Measurements from ENCODE around the gene TTN. TPM values are rescaled to one million over a fixed set of nuclear protein-coding genes. Genes with fewer than 3 reads are reported as not detected.

TTN gene
- total and polyA plus RNA-seq, 4 donors = 0.01 to 3.0 (median 0.80) TPM

DNA sequence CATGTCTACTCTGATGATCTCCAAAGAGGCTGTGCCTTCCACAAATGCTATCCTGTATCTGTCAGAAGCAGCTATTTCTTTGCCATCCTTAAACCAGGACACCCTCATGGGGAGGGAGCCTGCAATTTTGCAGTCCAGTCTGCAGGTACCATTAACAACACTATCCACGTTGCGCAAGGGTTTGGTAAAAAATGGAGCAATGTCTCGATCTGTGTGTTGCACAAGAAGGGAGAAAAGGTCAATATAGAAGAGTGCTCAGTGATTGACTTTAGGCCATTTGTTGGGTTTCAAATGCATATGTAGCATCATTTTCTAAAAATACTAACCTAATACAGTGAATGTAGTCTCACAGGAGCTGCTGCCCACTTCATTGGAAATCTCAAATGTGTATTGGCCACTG is 74.3 kb downstream of the TTN start:
- H3K36me3 ChIP-seq (ENCODE audit: control insufficient read depth in 4 of 4, insufficient read depth in 3 of 4, low read depth in 1 of 4, low read length in 3 of 4) = no peaks in the 10 kb centered on the region
- peaks cover 0 to 8% (median 0%) of the 10 kb centered on the region in 4 donors for H3K27me3 ChIP-seq (ENCODE audit: control insufficient read depth in 4 of 4, insufficient read depth in 4 of 4, low read length in 3 of 4)
- peaks cover 0 to 6% (median 0%) of the 10 kb centered on the region in 4 donors for H3K9me3 ChIP-seq (ENCODE audit: control insufficient read depth in 4 of 4, low read length in 3 of 4)
- DNase-seq (ENCODE audit: low spot score) = no peak
- 62% methylated on average over 3 of the region's 3 CpGs for WGBS
- no peak overlapping the region for H3K4me3 ChIP-seq (ENCODE audit: low read depth in 1 of 3, low read length in 3 of 3)
- no peak overlapping the region for H3K27ac ChIP-seq (ENCODE audit: low read depth in 1 of 2, low read length in 2 of 2)
- H3K4me1 ChIP-seq (ENCODE audit: control insufficient read depth in 4 of 4, insufficient read depth in 4 of 4, low read length in 3 of 4) = no peaks in the 10 kb centered on the region
- H3K9ac ChIP-seq (ENCODE audit: low read depth in 1 of 2, low read length in 2 of 2) = no peak overlapping the region
- no peak for TF ChIP-seq RXRA (IDR thresholded peaks at IDR 0.05)
- TF ChIP-seq HNF4G (IDR thresholded peaks at IDR 0.05) = no peak
- TF ChIP-seq ATF3 (IDR thresholded peaks at IDR 0.05) = no peak
- TF ChIP-seq, protein P1, sequence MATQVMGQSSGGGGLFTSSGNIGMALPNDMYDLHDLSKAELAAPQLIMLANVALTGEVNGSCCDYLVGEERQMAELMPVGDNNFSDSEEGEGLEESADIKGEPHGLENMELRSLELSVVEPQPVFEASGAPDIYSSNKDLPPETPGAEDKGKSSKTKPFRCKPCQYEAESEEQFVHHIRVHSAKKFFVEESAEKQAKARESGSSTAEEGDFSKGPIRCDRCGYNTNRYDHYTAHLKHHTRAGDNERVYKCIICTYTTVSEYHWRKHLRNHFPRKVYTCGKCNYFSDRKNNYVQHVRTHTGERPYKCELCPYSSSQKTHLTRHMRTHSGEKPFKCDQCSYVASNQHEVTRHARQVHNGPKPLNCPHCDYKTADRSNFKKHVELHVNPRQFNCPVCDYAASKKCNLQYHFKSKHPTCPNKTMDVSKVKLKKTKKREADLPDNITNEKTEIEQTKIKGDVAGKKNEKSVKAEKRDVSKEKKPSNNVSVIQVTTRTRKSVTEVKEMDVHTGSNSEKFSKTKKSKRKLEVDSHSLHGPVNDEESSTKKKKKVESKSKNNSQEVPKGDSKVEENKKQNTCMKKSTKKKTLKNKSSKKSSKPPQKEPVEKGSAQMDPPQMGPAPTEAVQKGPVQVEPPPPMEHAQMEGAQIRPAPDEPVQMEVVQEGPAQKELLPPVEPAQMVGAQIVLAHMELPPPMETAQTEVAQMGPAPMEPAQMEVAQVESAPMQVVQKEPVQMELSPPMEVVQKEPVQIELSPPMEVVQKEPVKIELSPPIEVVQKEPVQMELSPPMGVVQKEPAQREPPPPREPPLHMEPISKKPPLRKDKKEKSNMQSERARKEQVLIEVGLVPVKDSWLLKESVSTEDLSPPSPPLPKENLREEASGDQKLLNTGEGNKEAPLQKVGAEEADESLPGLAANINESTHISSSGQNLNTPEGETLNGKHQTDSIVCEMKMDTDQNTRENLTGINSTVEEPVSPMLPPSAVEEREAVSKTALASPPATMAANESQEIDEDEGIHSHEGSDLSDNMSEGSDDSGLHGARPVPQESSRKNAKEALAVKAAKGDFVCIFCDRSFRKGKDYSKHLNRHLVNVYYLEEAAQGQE (IDR thresholded peaks at IDR 0.05) = no peak
- no peak for TF ChIP-seq JUND (IDR thresholded peaks at IDR 0.05)
- no peak for TF ChIP-seq FOXA1 (IDR thresholded peaks at IDR 0.05)
- TF ChIP-seq MAX (IDR thresholded peaks at IDR 0.05) = no peak
- no peak for TF ChIP-seq HNF4A (conservative IDR thresholded peaks at IDR 0.05)
- TF ChIP-seq TAF1 (conservative IDR thresholded peaks at IDR 0.05) = no peak
- TF ChIP-seq FOXA2 (IDR thresholded peaks at IDR 0.05) = no peak
- no peak for TF ChIP-seq CTCF (IDR thresholded peaks at IDR 0.05; ENCODE audit: low read depth, low read length, missing input control)
- TF ChIP-seq, protein P2, sequence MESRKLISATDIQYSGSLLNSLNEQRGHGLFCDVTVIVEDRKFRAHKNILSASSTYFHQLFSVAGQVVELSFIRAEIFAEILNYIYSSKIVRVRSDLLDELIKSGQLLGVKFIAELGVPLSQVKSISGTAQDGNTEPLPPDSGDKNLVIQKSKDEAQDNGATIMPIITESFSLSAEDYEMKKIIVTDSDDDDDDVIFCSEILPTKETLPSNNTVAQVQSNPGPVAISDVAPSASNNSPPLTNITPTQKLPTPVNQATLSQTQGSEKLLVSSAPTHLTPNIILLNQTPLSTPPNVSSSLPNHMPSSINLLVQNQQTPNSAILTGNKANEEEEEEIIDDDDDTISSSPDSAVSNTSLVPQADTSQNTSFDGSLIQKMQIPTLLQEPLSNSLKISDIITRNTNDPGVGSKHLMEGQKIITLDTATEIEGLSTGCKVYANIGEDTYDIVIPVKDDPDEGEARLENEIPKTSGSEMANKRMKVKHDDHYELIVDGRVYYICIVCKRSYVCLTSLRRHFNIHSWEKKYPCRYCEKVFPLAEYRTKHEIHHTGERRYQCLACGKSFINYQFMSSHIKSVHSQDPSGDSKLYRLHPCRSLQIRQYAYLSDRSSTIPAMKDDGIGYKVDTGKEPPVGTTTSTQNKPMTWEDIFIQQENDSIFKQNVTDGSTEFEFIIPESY (IDR thresholded peaks at IDR 0.05) = no peak
- no peak for TF ChIP-seq SP1 (IDR thresholded peaks at IDR 0.05)
- no peak for TF ChIP-seq EGR1 (IDR thresholded peaks at IDR 0.05; ENCODE audit: low read depth in 2 of 2)
- TF ChIP-seq RAD21 (IDR thresholded peaks at IDR 0.05) = no peak
- no peak for TF ChIP-seq GABPA (IDR thresholded peaks at IDR 0.05 in 1 of 2, conservative IDR thresholded peaks at IDR 0.05 in 1 of 2)
- no peak for TF ChIP-seq NR2F2 (IDR thresholded peaks at IDR 0.05)
- TF ChIP-seq YY1 (IDR thresholded peaks at IDR 0.05) = no peak

Data from liver (tissue), 9 donors.